Lower leg skin (tissue), 4 donors: Measurements from ENCODE around the gene ETFA. TPM values are rescaled to one million over a fixed set of nuclear protein-coding genes. Genes with fewer than 3 reads are reported as not detected.
"Not testable (repeated sequence)": the region's sequence is repeated elsewhere in the genome, so short reads cannot be mapped to it uniquely, and the experiment has no call there.

Experiments
- DNase-seq, 2 donors: peaks; one replicate each; pipeline ENCODE4 v3.0.0-alpha.2; 2019; ENCODE audit warnings: low spot score in 2 of 2
- H3K4me3 ChIP-seq: fragments of 200-600 bp; sonication (generic); 2 replicates; pipeline ENCODE4 v1.5.1; 2017; ENCODE audit warnings: mild to moderate bottlenecking, low read depth; ENCODE audit not compliant: poor library complexity, severe bottlenecking
- POLR2A ChIP-seq, 2 donors: fragments of 450-650 bp; IDR thresholded peaks; one replicate each; pipeline ENCODE4 v1.6.1; 2016 to 2017; ENCODE audit warnings: antibody characterized with exemption in 2 of 2, mild to moderate bottlenecking in 1 of 2, moderate library complexity in 1 of 2
- WGBS, 2 donors: methylation state at CpG; one replicate each; pipeline ENCODE4 v1.1.5; 2018; 5-methylcytosine and 5-hydroxymethylcytosine counted together
- intact Hi-C: fragments of 100-400 bp; cut with DNase I; formaldehyde crosslinking; loops from one replicate; pipeline ENCODE4 v1.15.0; 2023; ENCODE audit warnings: low total_unique reads
- total RNA-seq, 4 donors: library from RNA; depleted of rRNA; stranded (reverse); fragments of >200 nt; gene quantifications; one replicate each; pipeline ENCODE4 v1.1.0, GENCODE V29; 2016
- TF ChIP-seq, protein P1 (sequence below), 3 donors: fragments of 450-650 bp; IDR thresholded peaks; one replicate each; pipeline ENCODE4 v1.5.1; 2016; ENCODE audit warnings: antibody characterized with exemption in 3 of 3, mild to moderate bottlenecking in 3 of 3, moderate library complexity in 2 of 3

Gene ETFA
- total RNA-seq, 4 donors from 2014 or later = 65.1 to 110 (median 67.5) TPM

GRCh38 chr15:76282465-76282864 lies 28.8 kb downstream of the ETFA start:
- no peak overlapping the region for H3K4me3 ChIP-seq
- no peak for DNase-seq
- intact Hi-C loops = no loop called here
- TF ChIP-seq, protein P1, sequence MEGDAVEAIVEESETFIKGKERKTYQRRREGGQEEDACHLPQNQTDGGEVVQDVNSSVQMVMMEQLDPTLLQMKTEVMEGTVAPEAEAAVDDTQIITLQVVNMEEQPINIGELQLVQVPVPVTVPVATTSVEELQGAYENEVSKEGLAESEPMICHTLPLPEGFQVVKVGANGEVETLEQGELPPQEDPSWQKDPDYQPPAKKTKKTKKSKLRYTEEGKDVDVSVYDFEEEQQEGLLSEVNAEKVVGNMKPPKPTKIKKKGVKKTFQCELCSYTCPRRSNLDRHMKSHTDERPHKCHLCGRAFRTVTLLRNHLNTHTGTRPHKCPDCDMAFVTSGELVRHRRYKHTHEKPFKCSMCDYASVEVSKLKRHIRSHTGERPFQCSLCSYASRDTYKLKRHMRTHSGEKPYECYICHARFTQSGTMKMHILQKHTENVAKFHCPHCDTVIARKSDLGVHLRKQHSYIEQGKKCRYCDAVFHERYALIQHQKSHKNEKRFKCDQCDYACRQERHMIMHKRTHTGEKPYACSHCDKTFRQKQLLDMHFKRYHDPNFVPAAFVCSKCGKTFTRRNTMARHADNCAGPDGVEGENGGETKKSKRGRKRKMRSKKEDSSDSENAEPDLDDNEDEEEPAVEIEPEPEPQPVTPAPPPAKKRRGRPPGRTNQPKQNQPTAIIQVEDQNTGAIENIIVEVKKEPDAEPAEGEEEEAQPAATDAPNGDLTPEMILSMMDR (IDR thresholded peaks at IDR 0.05) = no peak
- TF ChIP-seq POLR2A (IDR thresholded peaks at IDR 0.05) = no peak
- WGBS, 2 donors = 58 to 59% methylated on average over 3 of the region's 3 CpGs

DNA sequence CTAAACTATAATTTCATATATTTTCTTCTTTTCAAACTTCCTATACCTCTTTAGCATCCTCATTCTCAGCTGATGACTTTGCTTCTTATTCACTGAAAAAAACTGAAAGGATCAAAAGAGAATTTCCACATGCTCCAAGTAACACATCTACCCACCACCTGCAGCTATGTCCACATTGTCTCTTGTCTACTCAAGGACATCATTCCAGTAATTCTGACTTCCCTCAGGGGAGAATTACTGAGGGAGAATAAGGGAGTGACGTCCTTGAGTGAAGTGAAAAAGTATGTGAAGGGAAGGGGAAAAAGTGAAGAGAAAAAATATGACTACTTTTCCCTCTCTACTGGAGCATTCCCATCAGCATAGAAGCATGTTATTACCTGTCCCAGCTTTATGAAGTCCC lies 32.6 kb downstream of the ETFA start:
- 87 to 95% methylated on average over 1 of the region's 1 CpG for WGBS, 2 donors
- intact Hi-C loops = no loop called here
- no peak overlapping the region for H3K4me3 ChIP-seq
- TF ChIP-seq, protein P1 (IDR thresholded peaks at IDR 0.05) = no peak
- TF ChIP-seq POLR2A (IDR thresholded peaks at IDR 0.05) = no peak
- DNase-seq = no peak

DNA sequence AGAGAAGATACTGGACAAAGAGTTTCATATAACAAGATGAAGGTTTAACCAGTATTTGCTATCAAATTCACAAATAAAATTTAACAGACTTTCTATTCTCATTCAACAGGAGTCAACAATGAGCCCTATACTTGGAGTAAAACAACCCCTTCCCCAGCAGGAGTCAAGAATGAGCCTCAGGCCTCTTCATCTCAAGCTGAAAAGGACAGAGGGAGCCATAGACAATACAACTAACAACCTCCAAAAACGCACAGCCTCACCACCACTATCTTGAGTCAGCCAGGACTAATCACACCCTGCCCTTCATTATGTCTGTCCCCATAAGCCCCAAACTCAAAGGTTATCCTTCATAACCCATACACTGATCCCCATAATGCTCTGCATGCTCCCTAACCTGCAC lies 36.4 kb downstream of the ETFA start:
- H3K4me3 ChIP-seq = no peak overlapping the region
- no peak for DNase-seq
- intact Hi-C loops = no loop called here
- TF ChIP-seq POLR2A (IDR thresholded peaks at IDR 0.05) = no peak
- TF ChIP-seq, protein P1 (IDR thresholded peaks at IDR 0.05) = no peak
- WGBS, 2 donors = 80 to 90% methylated on average over 1 of the region's 1 CpG

DNA sequence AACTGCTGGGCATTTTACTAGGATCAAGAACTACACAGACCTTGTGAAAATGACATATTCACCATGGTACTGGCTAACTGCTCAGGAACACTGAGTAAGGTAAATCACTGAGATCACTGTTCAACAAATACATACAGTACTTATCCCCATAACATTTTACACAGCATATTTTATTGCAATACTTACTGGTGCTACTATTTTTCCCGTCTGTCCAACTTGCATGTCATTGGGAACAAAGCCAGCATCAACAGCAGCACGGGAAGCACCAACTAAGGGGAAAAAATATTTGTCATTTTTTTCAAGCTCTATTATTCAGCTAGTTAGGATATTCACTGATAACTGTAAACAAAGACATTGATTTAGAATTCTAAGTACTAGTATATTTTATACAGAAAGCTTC lies 37.0 kb downstream of the ETFA start:
- WGBS, 2 donors = 18 to 31% methylated on average over 2 of the region's 2 CpGs
- no peak for DNase-seq
- H3K4me3 ChIP-seq = no peak overlapping the region
- no peak for TF ChIP-seq POLR2A (IDR thresholded peaks at IDR 0.05)
- TF ChIP-seq, protein P1 (IDR thresholded peaks at IDR 0.05) = no peak
- intact Hi-C loops = no loop called here

- TF ChIP-seq, protein P1 (IDR thresholded peaks at IDR 0.05) = no peak
- no peak for TF ChIP-seq POLR2A (IDR thresholded peaks at IDR 0.05)
- intact Hi-C loops = no loop called here
- no peak overlapping the region for H3K4me3 ChIP-seq
- 89 to 92% methylated on average over 6 of the region's 6 CpGs for WGBS, 2 donors
- DNase-seq = no peak
Observed at GRCh38 chr15:76270876-76271275, 40.4 kb downstream of the ETFA start.

GRCh38 chr15:76267077-76267476 lies 44.2 kb downstream of the ETFA start:
- WGBS, 2 donors = 78 to 85% methylated on average over 6 of the region's 6 CpGs
- no peak for DNase-seq
- intact Hi-C loops = no loop called here
- H3K4me3 ChIP-seq = no peak overlapping the region
- TF ChIP-seq, protein P1 (IDR thresholded peaks at IDR 0.05) = no peak
- TF ChIP-seq POLR2A (IDR thresholded peaks at IDR 0.05) = no peak

DNA sequence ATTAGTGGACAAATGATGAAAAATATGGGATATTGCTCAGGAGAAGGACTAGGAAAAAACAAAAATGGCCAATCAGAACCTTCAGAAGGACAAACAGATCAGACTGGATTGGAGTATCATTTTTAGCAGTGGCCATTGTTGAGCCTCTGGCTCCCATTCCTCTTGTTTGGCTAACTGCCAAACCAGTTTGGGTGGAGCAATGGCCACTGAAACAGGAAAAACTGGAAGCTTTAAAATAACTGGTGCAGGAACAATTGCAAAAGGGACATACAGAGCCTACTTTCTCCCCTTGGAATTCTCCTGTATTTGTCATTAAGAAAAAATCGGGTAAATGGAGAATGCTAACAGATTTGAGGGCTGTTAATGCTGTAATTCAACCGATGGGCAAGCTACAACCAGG lies 45.5 kb downstream of the ETFA start:
- H3K4me3 ChIP-seq, DNase-seq, intact Hi-C loops: not testable (repeated sequence)
- 90 to 91% methylated on average over 2 of the region's 2 CpGs for WGBS, 2 donors
